Activated CD4-positive, alpha-beta T cell treated with anti-CD3 and anti-CD28 coated beads, Interleukin-2, Interleukin-6, amounts not matched to agents 100 ng/mL and 50 ng/mL, durations not matched to agents 16 hours and 8 hours (primary cell): Measurements from ENCODE around the gene GRK1.
"Not testable (repeated sequence)": the region's sequence is repeated elsewhere in the genome, so short reads cannot be mapped to it uniquely, and the experiment has no call there.

ENCODE experiments used
- DNase-seq: peaks from one replicate; pipeline ENCODE4 v3.0.0-alpha.2; 2020

The GRK1 gene

GRCh38 chr13:113745500-113746142 is 78.6 kb downstream of the GRK1 start:
- not testable (repeated sequence) for DNase-seq

DNA sequence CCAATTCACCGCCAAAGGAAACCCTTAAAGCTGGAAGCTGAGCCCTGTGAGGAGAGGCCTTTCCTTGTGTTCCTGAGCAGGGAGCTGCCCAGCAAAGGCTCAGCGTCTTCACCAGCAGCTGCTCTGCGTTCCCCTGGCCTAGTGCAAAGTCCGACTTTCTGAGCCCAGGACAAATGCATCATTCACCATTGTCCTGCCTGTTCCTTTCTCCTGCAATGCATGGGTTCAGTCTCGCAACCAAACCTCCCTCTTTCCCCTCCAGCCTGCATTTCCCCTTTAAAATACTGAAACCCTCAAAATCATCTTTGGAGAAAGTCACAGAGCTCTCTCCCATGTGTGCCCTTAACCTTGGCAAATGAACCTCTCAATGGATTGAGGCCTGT is 79.1 kb downstream of the GRK1 start:
- DNase-seq = no peak

- DNase-seq = no peak
Observed at GRCh38 chr13:113746671-113747070, 79.7 kb downstream of the GRK1 start.

- DNase-seq = no peak
Observed at GRCh38 chr13:113747291-113747833, 80.3 kb downstream of the GRK1 start.

- no peak for DNase-seq
Observed at GRCh38 chr13:113748101-113748861, 81.3 kb downstream of the GRK1 start.

- DNase-seq = no peak
Observed at GRCh38 chr13:113748862-113749451, 81.9 kb downstream of the GRK1 start.

- DNase-seq = no peak
Observed at GRCh38 chr13:113749507-113749906, 82.5 kb downstream of the GRK1 start.

DNA sequence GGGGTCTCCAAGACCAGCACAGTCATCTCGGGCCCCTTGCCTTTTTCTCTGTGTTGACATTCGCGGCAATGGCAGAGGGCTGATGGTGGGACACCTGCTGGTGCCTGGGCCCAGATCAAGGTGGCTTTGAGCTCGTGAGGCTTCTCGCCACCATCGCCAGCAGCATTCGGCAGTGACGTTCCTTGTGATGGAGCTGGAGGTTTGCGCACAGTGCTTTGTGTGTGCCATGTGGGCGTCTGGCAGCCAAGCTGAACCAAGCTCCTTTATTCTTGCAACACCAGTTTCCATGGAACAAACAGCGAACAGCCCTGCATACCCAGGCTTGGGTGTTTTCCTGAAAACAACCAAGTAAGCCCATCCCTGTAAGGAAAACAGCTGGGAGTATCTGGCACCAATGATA is 82.9 kb downstream of the GRK1 start:
- DNase-seq = no peak

GRCh38 chr13:113750554-113751399 is 83.8 kb downstream of the GRK1 start:
- no peak for DNase-seq

DNA sequence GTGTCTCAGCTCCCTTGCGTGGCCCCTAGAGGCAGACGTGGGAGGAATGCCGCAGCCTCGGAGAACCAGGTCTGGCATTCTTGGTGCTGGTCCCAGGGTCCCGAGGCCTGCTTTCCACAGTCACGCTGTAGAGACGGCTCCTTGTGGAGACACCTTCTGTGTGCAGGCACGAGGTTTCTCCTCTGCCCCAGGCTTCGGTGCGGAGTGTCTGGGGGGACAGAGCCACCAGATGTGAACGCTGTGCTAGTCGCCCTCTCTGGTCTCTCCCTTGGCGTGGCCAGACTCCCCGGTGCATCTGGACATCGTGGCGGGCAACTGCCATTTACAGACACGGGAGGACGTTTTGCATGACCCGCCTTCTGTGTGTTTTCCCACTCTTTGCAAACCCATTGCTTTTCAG is 84.5 kb downstream of the GRK1 start:
- no peak for DNase-seq

DNA sequence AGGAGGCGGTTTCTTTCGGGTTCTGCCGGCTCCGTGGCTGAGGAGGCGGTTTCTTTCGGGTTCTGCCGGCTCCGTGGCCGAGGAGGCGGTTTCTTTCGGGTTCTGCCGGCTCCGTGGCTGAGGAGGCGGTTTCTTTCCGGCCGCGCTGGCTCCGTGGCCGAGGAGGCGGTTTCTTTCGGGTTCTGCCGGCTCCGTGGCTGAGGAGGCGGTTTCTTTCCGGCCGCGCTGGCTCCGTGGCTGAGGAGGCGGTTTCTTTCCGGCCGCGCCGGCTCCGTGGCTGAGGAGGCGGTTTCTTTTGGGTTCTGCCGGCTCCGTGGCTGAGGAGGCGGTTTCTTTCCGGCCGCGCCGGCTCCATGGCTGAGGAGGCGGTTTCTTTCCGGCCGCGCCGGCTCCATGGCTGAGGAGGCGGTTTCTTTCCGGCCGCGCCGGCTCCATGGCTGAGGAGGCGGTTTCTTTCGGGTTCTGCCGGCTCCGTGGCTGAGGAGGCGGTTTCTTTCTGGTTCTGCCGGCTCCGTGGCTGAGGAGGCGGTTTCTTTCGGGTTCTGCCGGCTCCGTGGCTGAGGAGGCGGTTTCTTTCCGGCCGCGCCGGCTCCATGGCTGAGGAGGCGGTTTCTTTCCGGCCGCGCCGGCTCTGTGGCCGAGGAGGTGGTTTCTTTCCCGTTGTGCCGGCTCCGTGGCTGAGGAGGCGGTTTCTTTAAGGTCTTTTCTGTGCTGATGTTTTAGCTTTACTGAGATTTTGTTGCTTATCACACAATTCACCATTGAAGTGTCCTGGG is 85.4 kb downstream of the GRK1 start:
- DNase-seq = not testable (repeated sequence)

DNA sequence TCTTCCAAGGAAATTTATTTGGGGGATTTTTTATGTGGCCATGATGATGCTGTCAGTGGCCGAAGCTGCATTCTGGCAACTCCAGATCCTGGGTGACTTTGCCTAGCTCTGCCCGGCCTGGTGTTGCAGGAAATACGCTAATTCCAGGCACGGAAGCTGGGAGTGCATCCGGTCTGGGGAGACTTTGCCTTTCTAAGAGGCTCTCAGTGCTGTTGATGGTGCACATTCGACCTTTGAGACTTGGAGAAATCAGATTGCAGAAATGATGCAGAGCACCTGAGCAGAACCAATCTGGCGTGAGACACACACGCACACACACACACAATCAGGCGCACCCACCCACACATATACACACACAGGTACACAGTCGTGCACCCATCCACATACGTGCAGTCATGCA is 86.2 kb downstream of the GRK1 start:
- DNase-seq = no peak

GRCh38 chr13:113754242-113754641 is 87.2 kb downstream of the GRK1 start:
- no peak for DNase-seq

GRCh38 chr13:113754691-113755090 is 87.7 kb downstream of the GRK1 start:
- DNase-seq = no peak

DNA sequence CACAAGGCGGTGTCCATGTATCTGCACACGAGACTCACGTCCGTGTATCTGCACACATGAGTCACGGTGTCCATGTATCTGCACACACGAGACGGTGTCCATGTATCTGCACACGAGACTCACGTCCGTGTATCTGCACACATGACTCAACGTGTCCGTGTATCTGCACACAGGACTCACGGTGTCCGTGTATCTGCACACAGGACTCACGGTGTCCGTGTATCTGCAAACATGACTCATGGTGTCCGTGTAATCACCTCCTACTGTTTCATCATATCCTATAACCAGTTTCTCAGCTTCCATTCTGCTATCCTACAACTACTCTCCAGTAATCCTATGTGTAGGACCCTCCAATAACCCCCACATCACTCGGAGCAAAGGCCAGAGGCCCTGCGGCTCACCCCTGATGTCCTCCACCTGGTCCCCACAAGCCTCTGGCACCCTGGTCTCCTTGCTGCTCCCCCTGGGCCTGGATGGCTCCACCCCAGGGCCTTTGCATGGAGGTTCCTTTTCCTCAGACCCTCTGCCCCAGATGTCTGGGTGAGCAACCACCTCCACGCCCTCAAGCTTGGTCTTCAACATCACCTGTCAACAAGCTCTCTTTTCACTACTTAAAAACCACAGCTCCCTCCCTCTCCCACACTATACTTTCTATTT is 89.5 kb downstream of the GRK1 start:
- no peak for DNase-seq

DNA sequence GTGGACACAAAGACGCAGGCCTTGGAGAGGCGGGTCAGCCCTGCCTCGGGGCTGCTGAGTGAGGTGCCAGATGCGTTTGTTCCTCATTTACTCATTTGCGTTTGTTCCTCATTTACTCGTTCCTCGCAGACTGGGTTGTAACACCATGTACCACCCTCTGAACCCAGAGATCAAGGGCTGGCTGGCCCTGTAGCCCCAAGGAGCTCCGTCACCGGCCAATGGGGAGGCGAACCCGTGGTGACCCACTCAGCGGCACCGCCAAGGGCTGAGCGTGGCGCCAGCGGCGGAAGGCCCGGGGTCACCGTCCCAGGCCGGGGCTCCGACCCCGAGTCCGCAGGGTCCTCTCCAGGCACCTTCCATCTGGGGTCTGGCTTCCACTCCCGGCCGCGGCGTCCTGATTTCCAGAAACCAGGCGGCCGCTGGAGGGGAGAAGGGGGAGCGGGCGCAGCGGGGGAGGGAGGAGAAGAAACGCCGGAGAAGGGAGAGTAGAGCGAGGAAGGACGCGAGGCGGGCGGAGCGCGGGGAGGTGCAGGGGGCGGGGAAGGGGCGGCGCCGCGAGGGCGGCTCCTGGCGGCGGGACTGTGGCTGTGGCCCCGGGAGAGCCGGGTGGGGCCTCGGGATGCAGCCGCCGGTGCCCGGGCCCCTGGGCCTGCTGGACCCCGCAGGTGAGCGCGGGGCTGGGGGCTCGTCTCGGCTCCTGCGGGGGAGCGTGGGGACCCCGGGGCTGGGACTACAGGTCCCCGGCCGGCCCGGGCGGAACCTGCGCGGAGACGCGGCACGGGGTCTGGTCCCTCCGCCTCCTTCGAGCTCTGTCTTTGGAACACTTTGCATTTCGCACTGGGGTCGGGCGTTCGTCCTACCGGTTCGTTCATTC is 91.9 kb downstream of the GRK1 start, which contains the start of gene TMEM255B:
TSS of gene TMEM255B (plus strand) at position 576 of the 874 bp plus-strand sequence. CDS start at position 620, 44 bp downstream.
- peak; percentile 74 for DNase-seq

GRCh38 chr13:113759525-113760137 is 92.6 kb downstream of the GRK1 start:
- DNase-seq = no peak

- no peak for DNase-seq
Observed at GRCh38 chr13:113761136-113761535, 94.1 kb downstream of the GRK1 start.

DNA sequence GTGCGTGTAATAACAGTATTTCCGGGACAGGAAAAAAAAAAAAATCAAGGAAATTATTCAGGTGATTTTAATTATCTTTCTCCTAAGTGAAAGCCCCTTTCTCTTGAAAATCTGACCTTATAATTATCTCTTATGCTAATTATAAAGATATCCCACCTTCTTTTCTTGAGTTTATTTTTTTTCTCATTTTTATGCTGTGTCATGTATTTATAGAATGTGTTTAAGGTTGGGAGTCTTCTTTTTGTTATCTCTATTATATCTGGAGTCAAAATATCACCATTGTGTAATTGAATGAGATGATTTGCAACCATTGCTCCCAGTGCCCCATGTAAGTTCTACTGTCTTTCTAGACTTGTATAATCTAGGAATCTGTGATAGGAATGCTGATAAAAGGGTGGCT is 95.1 kb downstream of the GRK1 start:
- DNase-seq = no peak

GRCh38 chr13:113762538-113762937 is 95.5 kb downstream of the GRK1 start:
- no peak for DNase-seq
